ENCODE results near the gene TNXB.
"Not testable (repeated sequence)": the region's sequence is repeated elsewhere in the genome, so short reads cannot be mapped to it uniquely, and the experiment has no call there.

The TNXB gene

DNA sequence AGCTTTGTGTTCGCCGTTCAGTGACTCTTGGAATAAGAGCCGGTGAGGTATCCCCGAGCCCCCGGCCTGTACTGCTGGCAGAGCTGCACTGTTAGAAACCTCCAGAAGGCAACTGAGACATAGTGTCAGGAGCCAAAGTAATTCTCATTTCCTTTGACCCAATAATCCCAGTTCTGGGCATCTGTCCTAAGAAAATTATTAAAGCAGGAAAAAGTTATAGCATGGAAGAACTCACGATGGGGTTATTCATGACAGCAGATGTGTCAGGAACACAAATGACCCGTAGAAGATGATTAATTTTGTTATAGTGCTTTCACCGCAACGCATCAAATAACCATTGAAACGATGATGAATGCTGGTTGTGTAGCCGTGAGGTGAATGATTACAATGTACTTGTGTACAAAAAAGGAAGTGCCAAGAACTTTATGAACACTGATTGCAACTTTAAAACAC is 50.6 kb downstream of the TNXB start:
- DNase-seq: no peak

DNA sequence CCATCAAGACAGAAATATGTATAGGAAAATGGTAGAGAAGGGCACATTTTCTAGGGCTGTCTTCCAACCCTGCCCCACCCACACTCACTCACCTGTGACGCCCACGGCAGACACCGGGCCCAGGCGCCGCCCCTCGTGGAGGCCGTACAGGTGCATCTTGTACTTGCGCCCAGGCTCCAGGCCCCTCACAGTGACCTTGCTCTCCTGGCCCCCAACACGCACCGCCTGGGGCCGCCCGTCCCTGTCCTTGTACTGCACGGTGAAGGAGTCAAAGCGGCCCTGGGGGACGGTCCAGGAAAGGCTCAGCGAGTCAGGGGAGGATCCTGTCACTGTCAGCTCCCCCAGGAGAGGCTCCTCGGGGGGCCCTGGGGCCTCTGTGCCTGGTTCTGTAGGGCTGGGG is 51.2 kb downstream of the TNXB start:
- DNase-seq: no peak

DNA sequence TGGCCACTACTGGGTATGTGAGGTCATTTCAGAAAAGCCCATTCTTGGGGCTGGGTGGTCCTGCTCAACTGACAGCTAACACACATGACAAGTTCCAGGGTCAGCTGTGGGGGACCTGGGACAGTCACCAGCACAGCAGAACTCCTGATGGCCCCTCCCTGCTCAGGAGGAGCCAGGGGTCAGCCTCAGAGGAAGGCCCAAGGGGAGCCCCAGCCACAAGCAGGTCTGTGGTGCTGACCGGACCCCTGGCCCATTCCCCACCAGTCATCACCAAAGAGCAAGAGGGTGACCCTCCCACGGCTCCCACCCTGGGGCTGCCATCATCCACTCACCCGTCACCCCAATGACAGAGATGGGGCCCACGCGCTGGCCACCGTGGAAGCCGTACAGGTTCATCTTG is 52.9 kb downstream of the TNXB start:
- DNase-seq: no peak

DNA sequence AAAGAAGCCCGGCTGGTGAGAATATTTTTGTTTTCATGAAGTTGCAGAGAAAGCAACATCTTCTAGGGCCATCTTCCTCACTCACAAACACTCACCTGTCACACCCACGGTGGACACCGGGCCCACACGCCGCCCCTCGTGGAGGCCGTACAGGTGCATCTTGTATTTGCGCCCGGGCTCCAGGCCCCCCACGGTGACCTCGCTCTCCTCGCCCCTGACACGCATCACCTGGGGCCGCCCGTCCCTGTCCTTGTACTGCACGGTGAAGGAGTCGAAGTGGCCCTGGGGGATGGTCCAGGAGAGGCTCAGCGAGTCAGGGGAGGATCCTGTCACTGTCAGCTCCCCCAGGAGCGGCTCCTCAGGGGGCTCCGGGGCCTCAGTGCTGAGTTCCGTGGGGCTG is 53.4 kb downstream of the TNXB start:
- DNase-seq: not testable (repeated sequence)

DNA sequence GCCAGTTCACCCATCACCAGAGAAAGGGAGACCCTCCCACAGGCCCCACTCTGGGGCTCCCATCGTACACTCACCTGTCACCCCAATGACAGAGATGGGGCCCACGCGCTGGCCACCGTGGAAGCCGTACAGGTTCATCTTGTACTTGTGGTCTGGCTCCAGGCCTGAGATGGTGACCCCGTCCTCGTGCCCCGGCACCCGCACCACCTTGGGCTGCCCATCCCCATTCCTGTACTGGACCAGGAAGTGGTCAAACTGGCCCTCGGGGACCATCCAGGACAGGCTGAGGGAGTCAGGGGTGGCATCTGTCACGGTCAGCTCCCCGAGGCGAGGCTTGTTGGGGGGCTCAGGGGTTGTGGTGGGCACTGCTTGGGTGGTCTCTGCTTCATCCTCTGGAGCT is 55.8 kb downstream of the TNXB start:
- not testable (repeated sequence) for DNase-seq

DNA sequence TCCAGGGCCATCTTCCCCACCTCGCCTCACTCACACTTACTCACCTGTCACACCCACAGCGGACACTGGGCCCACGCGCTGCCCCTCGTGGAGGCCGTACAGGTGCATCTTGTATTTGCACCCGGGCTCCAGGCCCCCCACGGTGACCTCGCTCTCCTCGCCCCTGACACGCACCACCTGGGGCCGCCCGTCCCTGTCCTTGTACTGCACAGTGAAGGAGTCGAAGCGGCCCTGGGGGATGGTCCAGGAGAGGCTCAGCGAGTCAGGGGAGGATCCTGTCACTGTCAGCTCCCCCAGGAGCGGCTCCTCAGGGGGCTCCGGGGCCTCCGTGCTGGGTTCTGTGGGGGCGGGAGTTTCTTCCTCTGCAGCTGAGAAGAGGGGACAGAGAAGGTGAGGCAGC is 56.5 kb downstream of the TNXB start:
- DNase-seq: not testable (repeated sequence)

DNA sequence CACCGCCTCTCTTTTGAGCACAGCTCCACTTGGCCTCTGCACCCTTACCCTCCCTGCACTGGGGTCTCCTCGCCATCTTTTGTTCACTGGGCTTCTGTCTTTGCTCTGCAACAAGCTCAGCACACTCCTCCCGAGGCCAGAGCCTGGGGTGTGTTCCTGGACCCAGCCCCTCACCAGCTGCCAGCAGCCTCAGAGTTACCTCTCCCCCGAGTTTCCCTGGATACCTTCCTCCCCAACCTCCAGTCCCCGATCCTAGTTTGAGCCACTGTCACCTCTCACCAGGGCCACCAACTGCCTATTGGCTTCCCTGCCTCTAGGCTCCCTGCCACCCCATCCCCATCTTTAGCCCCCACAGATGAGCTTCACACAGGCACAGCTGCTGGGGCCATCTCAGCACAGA is 58.6 kb downstream of the TNXB start:
- DNase-seq: no peak

DNA sequence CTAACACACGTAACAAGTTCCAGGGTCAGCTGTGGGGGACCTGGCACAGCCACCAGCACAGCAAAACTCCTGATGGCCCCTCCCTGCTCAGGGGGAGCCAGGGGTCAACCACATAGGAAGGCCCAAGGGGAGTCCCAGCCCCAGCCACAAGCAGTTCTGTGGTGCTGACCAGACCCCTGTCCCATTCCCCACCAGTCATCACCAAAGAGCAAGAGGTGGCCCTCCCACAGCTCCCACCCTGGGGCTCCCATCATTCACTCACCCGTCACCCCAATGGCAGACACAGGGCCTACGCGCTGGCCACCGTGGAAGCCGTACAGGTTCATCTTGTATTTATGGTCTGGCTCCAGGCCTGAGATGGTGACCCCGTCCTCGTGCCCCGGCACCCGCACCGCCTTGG is 59.4 kb downstream of the TNXB start:
- not testable (repeated sequence) for DNase-seq

DNA sequence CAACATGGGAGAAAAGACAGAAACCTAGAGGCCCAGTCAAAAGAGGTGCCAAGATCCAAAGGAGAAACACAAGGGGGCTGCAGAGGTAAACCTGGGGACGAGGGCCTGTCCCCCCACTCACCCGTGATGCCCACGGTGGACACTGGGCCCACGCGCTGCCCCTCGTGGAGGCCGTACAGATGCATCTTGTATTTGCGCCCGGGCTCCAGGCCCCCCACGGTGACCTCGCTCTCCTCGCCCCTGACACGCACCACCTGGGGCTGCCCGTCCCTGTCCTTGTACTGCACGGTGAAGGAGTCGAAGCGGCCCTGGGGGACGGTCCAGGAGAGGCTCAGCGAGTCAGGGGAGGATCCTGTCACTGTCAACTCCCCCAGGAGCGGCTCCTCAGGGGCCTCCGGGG is 60.0 kb downstream of the TNXB start:
- DNase-seq: not testable (repeated sequence)

DNA sequence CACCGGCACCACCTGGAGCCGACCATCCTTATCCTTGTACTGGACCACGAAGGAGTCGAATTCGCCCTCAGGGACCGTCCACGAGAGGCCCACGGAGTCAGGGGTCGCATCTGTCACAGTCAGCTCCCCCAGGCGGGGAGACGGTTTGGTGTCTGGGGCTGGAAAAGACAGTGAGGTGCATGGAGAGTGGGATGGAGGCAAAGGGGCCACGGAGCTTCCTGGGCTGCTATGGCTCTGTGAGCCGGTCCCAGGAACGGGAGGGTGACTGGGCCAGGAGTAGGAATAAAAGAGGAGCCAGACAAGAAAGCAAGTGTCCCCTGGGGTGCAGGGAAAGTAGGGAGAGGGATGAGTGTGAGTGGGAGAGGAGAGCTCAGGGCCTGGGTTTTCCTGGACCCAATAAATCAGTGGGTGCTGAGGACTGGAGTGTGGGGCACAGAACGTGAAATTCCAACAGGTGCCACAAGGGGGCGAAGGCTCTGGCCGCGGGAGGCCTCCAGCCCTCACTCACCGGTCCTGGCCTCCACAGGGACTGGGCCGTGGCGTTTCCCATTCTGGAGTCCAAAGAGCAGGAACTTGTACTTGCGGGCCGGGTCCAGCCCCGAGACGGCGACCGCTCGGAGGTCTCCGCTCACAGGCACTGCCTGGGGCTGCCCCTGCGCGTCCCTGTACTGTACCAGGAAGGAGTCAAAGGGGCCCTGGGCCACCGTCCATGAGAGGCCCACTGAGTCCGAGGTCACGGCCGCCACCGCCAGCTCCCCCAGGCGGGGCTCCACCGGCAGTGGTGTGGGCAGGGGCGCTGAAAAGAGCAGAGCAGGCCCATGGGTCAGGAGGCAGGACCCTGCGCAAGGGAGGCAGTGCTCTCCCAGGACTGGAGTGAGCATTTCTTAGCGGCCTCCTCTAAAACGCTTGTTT is 61.0 kb downstream of the TNXB start:
- DNase-seq: peak; percentile 44

DNA sequence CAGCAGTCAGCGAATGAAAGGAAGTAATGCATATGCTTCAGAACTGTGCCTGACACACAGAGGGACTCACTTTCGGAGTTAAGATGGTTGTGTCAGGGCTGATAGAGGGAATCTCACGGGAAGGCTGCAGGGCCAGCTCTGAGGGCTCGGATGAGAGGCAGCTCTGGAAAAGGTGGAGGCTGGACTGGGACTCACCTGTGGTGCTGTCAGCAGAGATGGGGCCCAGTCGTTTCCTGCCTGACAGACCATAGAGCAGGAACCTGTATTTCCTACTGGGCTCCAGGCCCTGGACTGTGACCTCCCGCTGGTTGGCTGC is 61.6 kb downstream of the TNXB start:
- DNase-seq: no peak

DNA sequence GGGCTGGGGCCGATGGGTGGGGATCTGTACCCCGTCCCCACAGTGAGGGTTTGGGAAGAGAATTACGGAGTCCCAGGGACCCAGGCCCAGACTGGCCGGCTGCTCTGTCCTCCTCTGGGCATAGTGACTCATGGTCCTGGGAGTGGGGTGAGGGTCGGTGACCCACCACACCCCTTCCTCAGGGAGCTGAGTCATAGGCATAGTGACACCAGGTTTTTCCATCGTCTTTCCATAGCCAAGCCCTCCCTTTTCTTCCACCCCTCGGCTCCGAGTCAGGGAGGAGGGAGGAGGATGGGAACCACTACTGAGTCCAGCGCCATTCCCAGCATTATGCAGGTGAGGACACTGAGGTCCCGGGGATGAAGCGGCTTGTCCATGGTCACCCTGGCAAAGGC is 62.1 kb downstream of the TNXB start:
- DNase-seq: no peak

DNA sequence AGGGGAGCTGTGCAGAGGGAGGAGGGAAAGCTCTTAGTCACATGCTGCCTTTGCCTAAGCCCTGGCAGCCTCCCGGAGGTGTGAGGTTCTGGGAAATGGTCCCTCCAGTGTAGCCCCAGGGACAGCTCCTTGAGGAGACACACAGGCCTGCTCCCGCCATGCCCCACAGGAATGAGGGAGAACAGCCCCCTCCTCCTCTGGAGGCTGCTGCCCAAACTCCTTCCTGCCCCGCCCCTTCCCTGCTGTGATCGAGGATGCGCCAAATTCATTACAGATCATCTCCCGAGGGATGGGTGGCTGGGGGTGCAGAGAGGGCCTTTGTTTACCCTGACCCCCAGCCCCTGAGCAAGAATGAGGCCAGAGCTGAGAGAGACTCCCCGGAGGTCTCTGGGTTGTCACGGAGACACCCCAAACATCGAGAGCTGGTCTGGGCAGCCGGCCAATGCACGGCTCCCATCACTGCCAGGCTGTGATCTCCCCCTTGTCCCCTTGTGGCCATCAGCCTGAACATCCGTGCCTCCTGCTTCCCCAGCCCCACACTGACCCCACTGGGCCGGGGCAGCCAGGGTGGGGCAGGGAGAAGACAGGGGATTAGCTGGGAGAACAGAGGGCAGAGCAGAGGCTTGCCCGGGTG is 62.6 kb downstream of the TNXB start:
- no peak for DNase-seq

DNA sequence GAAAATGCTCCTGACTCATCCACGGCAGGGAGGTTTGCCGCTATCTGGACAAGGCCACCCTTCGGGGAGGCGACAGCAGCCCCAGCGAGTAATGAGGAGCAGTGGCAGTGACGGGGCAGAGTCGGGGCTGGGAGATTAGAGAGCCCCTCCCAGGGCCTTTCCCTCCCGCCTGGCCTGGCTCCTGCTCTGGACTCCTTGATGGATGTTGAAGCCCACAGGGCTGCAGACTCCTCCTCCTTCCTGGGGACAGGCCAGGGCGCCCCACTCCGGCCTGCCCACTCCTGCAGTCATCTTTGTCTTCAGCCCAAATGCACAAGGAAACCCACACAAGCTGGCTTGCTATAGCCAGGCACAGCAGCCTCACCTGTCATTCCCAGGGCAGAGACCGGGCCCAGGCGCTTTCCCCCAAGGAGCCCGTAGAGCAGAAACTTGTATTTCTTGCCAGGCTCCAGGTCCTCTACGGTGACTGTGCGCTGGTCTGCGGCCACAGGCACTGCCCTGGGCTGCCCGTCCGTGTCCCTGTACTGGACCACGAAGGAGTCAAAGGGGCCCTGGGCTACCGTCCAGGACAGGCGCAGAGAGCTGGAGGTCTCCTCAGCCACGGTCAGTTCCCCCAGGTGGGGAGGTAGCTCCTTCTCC is 63.2 kb downstream of the TNXB start:
- no peak for DNase-seq

DNA sequence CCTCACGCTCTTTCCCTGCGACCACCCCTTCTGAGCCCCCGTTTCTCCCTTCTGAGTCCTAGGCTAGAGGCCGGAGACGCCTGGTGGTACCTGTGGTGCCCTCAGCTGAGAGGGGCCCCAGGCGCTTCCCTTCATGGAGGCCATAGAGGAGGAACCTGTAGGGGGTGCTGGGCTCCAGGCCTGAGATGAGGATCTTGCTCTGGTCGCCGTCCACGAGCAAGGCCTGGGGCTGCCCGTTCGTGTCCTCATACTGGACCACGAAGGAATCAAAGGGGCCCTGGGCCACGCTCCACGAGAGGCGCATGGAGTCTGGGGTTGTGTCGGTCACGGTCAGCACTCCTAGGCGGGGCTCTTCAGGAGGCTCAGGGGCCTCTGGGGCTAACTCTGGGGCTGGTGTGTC is 64.2 kb downstream of the TNXB start:
- not testable (repeated sequence) for DNase-seq

DNA sequence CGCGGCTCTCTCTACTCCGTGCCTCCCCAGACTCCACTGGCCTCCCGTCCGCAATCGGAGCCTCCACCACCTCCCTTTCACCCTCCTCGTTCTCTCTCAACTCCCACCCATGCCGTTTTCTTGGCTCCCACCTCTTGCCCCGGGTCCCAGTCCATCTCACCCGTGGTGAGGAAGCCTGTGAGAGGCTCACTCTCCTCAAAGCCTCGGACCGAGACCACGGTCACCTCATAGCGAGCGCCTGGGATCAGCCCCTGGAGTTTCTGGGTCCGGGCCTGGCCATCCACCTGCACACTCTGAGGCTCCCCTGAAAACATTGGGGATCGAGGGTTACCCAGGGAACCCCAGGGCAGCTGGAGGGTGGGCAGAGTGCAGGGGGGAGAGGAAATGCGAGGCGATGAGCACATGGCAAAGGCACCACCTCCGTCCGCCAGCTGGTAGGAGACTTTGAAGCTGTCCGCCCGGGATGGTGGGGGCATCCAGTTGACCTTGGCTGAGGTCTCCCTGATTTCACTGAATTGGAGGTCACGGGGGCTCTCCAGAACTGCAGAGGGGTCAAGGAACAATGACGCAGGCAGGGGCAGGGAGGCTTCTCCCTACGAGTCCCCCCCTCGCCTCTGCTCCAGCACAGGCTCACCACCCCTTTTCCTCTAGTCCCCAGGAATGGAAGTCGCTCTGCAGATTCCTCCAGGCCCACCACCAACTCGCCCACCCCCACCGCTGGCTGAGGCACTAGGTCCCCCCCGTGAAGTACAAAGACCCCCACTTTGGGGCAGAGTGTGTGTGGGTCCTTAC is 65.4 kb downstream of the TNXB start:
- DNase-seq: not testable (repeated sequence)

DNA sequence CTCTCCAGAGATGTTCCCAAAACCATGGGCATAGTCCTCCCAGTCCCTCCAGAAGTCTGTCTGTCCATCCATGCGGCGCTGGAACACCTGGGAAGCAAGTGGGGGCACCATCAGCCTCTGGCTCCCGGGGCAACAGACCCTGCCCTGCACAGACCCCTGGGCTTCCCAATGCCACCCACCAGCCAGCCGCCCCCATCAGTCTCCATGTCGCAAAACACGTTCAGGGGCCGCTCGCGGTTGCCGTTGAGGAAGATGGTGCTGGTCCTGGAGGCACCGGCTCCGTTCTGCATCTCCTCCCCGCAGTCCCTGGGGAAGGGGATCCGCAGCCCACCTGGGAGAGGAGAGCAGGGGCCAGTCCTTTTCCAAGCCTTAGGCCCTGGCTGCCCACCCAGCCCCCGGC is 66.9 kb downstream of the TNXB start:
- not testable (repeated sequence) for DNase-seq

DNA sequence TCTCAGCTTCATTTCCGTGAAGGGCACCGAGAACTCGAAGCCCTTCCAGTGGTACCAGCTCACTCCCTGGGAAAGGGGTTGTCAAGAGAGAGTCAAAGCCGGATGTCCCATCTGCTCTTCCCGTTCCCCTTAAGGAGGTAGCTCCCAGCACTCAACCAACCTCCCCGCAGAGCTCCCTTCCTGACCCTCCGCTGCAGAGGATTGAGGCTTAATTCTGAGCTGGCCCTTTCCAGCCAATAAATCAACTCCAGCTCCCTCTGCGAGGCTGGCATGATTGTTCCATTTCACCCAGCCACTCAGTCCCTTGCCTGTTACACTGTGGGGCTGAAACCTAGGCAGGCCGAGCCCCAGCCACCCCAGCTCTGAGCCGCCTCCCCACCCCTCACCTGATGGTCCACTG is 67.8 kb downstream of the TNXB start:
- DNase-seq: not testable (repeated sequence)

DNA sequence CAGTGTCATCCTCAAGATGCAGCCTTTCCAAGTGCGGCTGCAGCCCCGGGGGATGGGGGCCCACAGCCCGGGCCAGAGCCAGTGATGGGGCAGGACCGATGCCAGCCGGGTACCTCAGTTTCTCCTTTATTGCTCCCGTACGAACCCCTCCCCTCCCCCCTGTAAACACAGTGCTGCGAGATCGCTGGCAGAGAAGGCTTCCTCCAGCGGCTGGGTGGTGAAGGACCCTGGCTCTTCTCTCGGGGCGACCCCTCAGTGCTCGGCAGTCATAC is 68.2 kb downstream of the TNXB start:
- DNase-seq: not testable (repeated sequence)

DNA sequence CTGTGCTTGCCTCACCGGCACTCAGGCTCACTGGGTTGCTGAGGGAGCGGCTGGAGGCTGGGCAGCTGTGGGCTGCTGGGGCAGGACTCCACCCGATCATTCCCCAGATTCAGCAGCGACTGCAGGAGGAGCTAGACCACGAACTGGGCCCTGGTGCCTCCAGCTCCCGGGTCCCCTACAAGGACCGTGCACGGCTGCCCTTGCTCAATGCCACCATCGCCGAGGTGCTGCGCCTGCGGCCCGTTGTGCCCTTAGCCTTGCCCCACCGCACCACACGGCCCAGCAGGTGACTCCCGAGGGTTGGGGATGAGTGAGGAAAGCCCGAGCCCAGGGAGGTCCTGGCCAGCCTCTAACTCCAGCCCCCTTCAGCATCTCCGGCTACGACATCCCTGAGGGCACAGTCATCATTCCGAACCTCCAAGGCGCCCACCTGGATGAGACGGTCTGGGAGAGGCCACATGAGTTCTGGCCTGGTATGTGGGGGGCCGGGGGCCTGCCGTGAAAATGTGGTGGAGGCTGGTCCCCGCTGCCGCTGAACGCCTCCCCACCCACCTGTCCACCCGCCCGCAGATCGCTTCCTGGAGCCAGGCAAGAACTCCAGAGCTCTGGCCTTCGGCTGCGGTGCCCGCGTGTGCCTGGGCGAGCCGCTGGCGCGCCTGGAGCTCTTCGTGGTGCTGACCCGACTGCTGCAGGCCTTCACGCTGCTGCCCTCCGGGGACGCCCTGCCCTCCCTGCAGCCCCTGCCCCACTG is 68.7 kb downstream of the TNXB start:
- DNase-seq: not testable (repeated sequence)

DNA sequence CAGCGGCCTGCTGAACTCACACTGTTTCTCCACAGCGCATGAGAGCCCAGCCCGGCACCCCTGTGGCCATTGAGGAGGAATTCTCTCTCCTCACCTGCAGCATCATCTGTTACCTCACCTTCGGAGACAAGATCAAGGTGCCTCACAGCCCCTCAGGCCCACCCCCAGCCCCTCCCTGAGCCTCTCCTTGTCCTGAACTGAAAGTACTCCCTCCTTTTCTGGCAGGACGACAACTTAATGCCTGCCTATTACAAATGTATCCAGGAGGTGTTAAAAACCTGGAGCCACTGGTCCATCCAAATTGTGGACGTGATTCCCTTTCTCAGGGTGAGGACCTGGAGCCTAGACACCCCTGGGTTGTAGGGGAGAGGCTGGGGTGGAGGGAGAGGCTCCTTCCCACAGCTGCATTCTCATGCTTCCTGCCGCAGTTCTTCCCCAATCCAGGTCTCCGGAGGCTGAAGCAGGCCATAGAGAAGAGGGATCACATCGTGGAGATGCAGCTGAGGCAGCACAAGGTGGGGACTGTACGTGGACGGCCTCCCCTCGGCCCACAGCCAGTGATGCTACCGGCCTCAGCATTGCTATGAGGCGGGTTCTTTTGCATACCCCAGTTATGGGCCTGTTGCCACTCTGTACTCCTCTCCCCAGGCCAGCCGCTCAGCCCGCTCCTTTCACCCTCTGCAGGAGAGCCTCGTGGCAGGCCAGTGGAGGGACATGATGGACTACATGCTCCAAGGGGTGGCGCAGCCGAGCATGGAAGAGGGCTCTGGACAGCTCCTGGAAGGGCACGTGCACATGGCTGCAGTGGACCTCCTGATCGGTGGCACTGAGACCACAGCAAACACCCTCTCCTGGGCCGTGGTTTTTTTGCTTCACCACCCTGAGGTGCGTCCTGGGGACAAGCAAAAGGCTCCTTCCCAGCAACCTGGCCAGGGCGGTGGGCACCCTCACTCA is 69.5 kb downstream of the TNXB start:
- not testable (repeated sequence) for DNase-seq

Measured in effector CD8-positive, alpha-beta T cell (primary cell).